Right ventricle myocardium superior (tissue), 1 donor: ENCODE data around the gene LEFTY2. TPM values are rescaled to one million over a fixed set of nuclear protein-coding genes. Genes with fewer than 3 reads are reported as not detected.

ENCODE experiments used
- ATAC-seq: fragments of 200-7000 bp; cut with Tn5 transposase; one replicate; pipeline ENCODE4 v1.9.1; 2020; ENCODE audit warnings: mild to moderate bottlenecking; ENCODE audit not compliant: poor library complexity
- DNase-seq: peaks from one replicate; pipeline ENCODE4 v3.0.0-alpha.2; 2020
- intact Hi-C: fragments of 100-400 bp; cut with DNase I; formaldehyde crosslinking; loops from one replicate; pipeline ENCODE4 v1.11.2; 2022
- total RNA-seq: library from RNA; stranded (reverse); fragmentation: NEBNext Ultra II Directional; extraction: Animal tissue kit (Norgen Biotek cat#: 25700); gene quantifications from one replicate; pipeline ENCODE4 v1.2.1, GENCODE V29; 2021
- donor health status: DM: no; HTN: yes; CAD: no; lungs with severe emphysema.

LEFTY2 gene
- total RNA-seq, 1 donor from 2014 or later = 0.24 TPM

DNA sequence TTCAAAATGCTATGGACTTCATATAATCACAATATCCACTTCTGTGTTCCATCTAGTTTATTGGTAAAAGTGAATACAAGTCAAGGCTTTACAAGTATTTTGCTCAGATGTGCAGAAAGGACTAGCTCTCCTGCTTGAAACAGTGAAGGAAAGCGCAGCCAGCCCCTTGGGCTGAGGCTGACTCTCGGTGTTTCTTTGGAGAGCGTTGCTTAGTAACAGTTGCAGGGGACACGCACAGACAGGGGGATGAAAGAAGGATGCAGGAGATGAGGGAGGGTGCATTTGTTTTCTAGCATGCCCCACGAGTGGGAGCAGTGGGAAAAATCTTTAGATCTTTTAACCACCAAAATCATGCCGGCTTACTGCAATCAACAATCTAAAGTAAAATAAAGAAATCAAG is 26.1 kb downstream of the LEFTY2 start:
- DNase-seq (no peak), ATAC-seq (no peak)
- intact Hi-C loops = loop anchor here (5.0 kb wide), 1 partner anchor 143 kb away; no protein-coding TSS in a partner anchor

DNA sequence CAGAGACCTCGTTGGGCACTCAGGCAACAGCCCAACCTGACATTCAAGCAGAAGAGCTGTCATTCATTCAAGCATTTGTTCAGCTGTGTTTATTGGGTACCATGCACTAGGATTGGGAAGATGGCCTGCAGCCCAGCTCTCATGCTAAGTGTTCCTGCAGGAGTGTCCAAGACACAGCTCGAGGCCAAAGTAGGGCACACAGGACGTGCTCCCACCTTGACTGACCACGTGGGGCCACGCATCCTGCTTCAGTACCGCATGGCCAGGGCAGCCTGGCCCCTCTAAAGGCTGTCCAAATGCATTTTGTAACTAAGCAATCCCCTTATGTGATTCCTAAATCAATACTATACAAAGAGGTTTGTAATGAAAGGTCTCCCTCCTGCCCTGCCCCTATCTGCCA is 26.6 kb downstream of the LEFTY2 start:
- peak; percentile 16 for DNase-seq
- ATAC-seq = no peak
- intact Hi-C loops = loop anchor here (5.0 kb wide), 1 partner anchor 142 kb away; no protein-coding TSS in a partner anchor

DNA sequence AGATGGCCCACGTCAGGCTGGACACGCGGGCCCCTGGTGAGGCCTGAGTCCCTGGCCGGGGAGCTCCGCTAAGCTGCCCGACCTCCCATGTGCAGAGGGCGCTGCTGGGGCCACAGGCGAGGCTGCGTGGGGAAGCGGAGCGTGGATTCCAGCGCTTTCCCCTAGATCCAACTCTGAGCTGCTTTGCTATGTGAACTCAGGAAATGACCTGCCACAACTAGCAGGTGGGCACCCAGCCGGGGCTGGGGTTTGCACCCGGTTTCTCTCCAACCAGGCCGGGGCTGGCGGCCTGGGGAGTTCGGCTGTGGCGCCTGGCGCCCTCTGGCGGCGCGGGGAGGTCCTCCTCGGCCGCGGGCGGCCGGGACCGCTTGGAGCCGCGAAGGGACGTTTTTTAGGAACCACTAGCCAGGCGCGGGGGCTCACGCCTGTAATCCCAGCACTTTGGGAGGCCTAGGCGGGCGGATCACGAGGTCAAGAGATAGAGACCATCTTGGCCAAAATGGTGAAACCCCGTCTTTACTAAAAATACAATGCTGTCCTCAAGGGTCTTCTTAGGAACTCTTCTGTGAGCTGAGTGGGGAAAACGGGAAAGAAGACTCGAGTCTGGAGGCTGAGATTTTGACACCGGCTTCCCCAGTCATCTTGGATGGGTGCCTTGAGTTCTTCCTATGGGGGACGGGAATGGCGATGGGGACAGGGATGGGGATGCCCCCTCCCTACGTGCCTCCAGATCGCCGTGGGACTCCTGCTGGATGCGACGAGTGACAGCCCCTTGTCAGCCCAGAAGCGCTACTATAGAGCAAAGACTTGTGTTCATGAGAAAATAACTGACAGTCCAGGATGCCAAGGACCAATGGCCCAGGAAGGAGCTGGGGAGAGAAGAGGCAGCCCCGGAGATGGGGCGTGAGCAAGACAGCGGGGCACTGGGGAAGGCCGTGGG is 29.6 kb downstream of the LEFTY2 start:
- peak; percentile 84 for DNase-seq
- intact Hi-C loops = loop anchor here (2.0 to 5.0 kb wide), 2 partner anchors 139 to 437 kb away; no protein-coding TSS in a partner anchor
- peak; percentile 96 for ATAC-seq

DNA sequence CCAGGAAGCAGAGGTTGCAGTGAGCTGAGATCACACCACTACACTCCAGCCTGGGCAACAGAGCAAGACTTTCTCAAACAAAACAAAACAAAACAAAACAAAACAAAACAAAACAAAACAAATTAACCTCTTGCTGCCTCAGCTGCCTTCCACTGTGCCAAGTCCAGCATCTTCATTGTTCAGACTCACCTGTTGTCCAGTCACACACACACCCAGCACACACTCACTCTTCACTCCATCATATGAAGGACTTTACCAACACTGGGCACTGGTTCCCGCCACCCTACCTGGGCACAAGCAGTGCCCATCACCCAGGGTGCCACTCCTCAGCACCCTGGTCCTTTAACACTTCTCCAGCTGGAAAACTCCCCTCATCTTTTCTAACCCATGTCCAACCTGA is 31.5 kb downstream of the LEFTY2 start:
- DNase-seq (no peak), ATAC-seq (no peak)
- intact Hi-C loops = no loop called here

DNA sequence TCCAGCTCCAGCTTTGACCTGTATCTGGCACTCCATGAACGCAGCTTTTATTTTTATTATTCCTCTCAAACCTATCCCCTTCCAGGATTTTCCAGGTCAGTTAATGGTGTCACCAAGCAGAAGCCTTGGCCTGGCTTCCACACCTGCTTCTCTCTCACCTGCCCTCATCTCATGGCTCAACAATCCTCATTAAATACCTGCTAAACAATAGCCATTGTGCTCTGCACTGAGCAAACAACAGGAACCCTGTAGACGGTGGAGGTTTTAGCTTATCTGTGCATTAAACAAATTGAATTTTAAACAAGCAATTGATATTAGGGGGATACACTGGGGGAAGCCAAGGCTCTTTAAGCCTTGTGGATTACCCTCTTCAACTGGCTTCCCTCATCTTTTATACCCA is 32.2 kb downstream of the LEFTY2 start:
- no peak for ATAC-seq
- intact Hi-C loops = no loop called here
- DNase-seq = no peak

DNA sequence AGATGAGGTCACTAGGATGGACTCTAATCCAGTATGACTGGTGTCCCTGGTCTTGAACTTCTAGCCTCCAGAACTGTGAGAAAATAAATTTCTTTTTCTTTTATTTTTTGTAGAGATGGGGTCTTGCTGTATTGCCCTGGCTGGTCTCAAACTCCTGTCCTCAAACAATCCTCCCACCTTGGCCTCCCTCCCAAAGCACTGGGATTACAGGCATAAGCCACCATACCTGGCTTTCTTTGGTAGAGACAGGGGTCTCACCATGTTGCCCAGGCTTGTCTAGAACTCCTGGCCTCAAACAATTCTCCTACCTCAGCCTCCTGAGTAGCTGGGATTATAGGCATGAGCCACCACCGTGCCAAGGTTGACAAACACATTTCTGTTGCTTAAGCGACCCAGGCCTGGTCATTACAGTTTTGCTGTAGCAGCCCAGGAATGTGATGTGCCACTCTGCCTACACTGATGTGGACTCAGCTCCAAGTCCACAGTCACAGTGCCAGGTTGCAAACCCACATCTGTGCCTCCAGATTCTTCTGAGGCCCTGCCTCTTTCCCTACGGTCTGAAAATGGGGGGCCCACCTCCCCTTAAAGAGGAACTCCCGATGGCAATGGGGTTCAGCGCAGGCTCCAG is 32.9 kb downstream of the LEFTY2 start:
- ATAC-seq = no peak
- peak; percentile 0 for DNase-seq
- intact Hi-C loops = no loop called here

DNA sequence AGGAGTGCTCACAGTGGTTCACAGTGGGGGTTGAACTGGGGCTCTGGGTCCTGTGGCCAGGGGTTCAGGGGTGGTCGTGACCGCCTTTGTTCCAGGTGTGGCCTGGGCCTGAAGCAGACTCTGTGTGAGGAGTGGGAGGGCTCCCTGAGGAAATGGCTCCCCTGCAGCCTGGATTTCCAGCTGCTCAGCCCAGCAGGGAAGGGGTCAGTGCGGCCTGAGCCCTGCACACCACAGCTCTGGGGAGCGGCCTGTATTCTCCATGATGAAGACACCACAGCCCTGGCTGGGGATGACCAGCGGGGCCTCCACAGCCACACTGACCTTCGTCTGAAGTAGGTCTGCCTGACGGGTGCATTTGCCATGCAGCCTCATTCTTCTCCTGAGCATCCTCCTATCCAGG is 33.7 kb downstream of the LEFTY2 start:
- DNase-seq (peak; percentile 17), ATAC-seq (no peak)
- intact Hi-C loops = no loop called here

DNA sequence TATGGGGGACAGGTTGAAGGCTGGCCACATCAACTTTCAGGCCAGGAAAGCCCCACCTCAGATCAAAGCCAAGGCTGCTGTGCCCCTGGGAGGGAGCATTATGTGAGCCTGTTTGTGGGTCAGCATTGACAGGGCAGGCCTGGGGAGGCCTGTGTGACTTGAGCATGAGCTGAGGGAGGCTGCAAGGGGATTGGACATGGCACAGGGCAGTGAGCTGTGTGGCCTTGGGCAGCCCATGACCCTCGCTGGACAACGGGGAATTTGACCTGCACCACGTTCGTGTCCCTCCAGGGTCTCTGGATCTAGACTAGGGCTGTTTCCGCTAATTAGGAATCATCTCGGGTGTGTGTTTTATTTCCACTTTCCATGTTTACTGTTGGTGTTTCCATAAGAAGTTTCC is 34.6 kb downstream of the LEFTY2 start:
- ATAC-seq (no peak), DNase-seq (peak; percentile 31)
- intact Hi-C loops = no loop called here

DNA sequence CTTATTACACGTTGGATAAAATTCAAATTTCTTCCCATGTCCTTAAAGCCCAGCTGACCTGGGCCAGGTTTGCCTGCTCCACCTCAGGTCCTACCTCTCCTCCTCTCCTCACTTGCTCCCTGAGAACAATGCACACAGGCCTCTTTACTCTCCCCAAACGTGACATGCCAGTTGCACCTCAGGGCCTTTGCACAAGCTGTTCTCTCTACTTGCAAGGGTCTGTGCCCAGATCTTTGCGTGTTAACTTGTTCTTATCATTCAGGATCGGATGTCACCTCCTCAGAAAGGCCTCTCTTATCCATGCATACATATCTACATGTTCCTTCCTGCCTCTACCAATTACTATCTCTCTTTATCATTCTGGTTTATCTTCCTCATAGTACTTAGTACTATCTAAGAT is 37.4 kb downstream of the LEFTY2 start:
- DNase-seq = no peak
- ATAC-seq = no peak
- intact Hi-C loops = no loop called here

DNA sequence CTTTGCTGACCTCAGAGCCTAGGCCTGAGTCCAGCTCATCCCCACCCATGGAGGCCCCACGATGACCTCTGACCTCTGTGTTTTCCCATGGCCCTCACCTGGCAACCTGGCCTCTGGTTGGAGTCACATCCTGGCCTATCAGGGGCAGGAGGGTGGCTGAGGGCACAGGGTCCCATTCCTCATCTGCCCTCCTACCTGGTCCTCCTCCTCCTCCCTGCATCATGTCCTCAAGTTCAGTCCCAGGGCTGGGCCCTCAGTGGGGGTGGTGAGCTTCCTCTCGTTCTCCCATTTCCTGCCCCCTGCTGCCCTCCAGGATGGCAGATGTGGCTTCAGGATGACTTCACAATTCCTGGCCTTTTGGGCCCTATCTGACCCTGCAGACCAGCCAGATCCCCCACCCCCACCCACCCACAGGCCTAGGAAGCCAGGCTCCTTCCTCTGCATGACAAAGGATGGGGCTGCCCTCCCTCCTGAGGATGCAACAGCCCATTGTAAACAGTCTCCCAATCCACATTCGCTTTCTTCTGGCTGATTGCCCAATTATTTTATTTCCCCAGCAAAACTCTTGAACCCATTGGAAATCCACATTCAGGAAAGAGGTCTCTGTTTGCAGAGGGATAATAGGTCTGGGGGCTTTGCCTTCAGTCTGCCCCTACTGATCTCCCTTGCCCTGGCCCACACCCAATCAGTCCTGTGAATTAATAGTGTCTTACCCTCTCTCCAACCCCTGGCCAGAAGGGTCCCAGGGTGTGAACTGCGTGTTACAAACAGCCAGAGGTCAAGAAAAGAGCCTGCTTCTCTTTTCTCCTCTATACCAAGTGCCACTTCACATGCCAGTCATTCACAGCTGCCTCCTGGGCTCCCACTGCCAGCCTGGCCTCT is 41.7 kb downstream of the LEFTY2 start:
- intact Hi-C loops = no loop called here
- ATAC-seq (no peak), DNase-seq (no peak)

DNA sequence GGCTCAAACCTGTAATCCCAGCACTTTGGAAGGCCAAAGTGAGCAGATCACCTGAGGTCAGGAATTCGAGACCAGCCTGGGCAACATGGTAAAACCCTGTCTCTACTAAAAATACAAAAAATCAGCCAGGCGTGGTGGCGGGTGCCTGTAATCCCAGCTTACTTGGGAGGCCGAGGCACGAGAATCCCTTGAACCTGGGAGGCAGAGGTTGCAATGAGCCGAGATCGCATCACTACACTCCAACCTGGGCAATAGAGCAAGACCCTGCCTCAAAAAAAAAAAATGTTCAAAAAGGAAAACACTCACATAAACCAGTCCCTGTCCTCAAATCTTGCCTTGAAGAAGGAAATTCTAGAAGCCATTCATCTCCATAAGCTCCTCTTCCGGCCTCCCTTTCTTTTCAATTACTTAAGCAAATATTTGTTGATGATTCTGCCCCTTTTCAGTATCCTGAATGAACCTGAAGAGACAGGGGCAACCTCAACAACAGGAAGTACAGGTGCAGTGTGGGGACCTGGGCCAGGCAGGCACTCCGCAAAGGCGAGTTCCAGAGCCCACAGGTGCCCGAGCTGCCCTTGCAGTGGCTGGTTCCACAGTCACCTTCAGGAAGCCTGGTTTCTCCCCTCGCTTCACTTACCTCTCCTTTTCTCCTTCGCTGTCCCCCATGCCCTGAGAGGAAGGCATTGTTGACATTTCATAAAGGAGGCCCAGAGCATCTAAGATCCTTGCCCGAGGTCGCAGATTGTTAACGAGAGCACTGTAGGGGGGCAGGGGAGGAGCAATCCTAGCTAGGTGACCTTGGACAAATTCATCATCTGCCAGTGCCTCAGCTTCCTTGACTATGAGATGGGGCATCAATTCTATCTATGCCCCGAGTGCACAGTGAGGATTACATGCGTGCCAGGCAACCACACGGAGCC is 43.2 kb downstream of the LEFTY2 start:
- intact Hi-C loops = no loop called here
- no peak for DNase-seq
- ATAC-seq = no peak

DNA sequence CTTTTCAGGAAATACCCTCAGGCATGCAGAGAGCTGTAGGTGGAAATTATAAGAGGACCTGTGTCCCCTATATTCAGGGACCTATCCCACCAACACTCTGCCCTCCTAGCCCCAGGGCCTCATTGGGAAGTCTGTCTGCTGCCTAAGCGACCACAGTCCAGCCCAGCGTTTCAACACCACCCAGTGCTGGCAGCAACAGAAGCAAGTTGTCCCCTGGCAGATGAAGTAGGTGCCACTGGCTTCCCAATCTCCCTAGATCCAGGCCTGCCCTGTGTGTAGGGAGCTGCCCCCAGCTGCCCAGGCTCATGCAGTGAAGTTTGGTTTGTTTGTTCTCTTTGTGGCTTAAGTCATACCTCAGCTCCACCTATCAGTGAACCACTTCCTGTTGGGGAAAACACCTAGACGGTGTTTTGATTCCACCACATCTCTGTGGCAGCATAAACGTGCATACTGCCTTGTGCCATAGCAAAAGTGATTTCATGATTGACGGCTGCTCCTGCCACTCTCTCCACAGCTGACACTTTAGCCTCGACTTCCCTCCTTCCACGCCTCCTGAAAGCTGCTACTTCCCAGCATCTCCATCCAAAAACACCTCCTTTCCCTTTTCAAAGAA is 44.0 kb downstream of the LEFTY2 start:
- ATAC-seq (peak; percentile 34), DNase-seq (peak; percentile 38)
- intact Hi-C loops = no loop called here

DNA sequence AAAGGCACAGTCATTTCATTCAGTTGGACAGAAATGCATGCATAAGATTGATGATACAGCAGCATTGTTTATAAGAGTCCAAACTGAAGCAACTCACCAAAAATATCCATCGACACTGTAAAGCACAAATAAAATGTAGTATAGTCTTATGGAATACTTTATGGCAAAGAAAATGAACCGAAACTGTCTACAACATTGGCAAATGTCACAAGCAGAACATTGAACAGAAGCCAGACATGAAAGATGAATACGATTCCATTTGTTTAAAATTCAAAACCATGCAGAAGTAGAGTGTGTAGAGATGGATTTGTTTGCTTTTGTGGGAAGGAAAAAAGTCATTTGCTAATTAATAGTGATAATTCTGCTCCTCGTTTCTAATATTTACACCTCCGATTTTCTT is 44.5 kb downstream of the LEFTY2 start:
- ATAC-seq (no peak), DNase-seq (no peak)
- intact Hi-C loops = no loop called here

DNA sequence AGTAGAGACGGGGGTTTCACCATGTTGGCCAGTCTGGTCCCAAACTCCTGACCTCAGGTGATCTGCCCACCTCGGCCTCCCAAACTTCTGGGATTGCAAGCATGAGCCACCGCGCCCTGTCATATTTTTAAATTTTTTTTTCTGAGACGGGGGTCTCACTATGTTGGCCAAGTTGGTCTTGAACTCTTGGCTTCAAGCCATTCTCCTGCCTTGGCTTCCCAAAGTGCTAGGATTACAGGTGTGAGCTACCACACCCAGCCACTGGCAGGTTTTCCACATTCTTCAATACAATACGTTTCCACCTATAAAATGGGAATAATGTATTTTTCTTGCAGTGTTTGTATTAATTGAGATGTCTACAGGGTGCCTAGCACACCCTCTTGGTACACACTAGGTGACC is 48.7 kb downstream of the LEFTY2 start:
- no peak for ATAC-seq
- peak; percentile 4 for DNase-seq
- intact Hi-C loops = no loop called here

DNA sequence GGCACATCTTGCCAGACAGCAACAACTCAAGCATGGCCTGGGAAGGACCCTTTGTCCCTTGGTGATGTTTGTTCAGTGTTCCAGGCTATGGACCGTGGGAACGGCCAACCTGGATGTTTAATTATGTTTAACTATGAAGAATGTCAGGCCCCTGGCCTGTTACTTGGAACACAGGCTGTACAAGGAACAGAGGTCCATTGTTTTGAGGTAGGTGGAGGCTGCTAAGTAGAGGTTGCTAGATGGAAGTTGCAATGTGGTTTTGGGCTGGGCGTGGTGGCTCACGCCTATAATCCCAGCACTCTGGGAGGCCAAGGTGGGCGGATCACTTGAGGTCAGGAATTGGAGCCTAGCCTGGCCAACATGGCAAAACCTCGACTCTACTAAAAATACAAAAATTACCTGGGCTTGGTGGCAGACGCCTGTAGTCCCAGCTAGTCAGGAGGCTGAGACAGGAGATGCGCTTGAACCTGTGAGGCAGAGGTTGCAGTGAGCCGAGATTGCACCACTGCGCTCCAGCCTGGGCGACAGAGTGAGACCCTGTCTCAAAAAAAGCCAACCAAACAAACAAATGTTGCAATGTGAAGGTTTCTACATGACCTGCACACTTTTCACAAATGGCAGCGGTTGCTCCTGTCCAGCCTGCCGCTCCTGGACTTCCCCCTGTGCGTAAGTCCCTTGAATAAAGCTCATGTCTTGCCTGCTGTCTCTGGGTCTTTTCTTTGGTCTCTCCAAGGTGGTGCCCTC is 49.6 kb downstream of the LEFTY2 start:
- intact Hi-C loops = no loop called here
- ATAC-seq = no peak
- DNase-seq = no peak

DNA sequence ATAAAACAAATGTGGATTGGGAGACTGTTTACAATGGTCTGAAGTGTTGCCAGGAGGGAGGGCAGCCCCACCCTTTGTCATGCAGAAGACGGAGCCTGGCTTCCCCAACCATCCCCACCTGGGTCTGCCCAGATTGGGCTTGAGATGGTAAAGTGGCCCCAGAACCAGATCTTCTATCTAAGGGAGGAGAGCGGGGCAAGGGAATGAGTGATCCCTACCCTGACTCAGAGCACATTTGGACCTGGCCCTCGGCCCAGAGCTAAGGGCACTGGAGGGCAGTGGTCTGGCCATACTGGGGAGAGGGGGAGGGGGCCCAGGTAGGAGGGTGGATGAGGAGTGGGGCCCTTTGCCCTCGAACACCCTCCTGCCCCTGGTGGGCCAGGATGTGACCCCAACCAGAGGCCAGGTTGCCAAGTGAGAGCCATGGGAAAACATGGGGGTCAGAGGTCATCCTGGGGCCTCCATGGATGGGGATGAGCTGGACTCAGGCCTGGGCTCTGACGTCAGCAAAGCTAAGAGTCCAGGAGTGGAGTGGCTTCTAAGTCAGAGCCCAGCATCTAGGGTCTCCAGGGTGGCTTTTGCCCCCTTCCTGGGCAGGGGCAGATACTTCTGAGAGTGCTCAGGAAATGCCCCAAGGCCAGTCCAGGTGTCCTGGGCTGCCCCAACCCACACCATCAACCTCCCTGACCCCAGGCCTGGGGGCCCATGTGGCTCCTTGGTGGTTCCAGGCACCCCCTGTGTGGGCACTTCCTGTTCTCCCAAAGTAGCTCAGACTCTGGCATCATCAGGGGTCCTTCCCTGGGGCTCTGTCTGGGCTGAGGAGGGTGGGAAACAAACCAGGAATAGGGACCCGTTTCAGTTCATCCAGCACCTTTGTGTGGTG is 50.4 kb downstream of the LEFTY2 start:
- DNase-seq (no peak), ATAC-seq (peak; percentile 32)
- intact Hi-C loops = no loop called here
